SK-N-SH (cell line): Measurements from ENCODE around the gene BCAR1.

ENCODE experiments used
- CHD2 ChIP-seq: fragments of 150-350 bp; IDR thresholded peaks from 2 replicates; pipeline ENCODE4 v1.6.1; 2018; ENCODE audit warnings: low read length; ENCODE audit not compliant: partially characterized antibody
- GABPA ChIP-seq: IDR thresholded peaks from 2 replicates; pipeline ENCODE4 v1.4.0; 2012; ENCODE audit warnings: low read depth, mild to moderate bottlenecking
- MEF2A ChIP-seq: IDR thresholded peaks from 2 replicates; pipeline ENCODE4 v1.4.0; 2012; ENCODE audit warnings: low read depth, borderline replicate concordance
- MXI1 ChIP-seq: IDR thresholded peaks from 2 replicates; pipeline ENCODE4 v1.6.1; 2012; ENCODE audit warnings: mild to moderate bottlenecking, low read depth, low read length, improper control_type of control experiment
- RAD21 ChIP-seq: IDR thresholded peaks from 2 replicates; pipeline ENCODE4 v1.6.1; 2012; ENCODE audit warnings: mild to moderate bottlenecking, low read length
- TCF12 ChIP-seq: IDR thresholded peaks from 2 replicates; pipeline ENCODE4 v1.4.0; 2012
- TEAD4 ChIP-seq: IDR thresholded peaks from 2 replicates; pipeline ENCODE4 v1.4.0; 2012; ENCODE audit warnings: mild to moderate bottlenecking, borderline replicate concordance; ENCODE audit not compliant: insufficient read depth
- TF ChIP-seq, protein P1 (sequence below): fragments of 200-600 bp; sonication (generic); IDR thresholded peaks from 2 replicates; pipeline ENCODE4 v1.6.1; 2017; ENCODE audit warnings: antibody characterized with exemption, mild to moderate bottlenecking, moderate library complexity
- TF ChIP-seq, protein P2 (sequence below): IDR thresholded peaks from 2 replicates; pipeline ENCODE4 v1.4.0; 2012; ENCODE audit warnings: low read depth

DNA sequence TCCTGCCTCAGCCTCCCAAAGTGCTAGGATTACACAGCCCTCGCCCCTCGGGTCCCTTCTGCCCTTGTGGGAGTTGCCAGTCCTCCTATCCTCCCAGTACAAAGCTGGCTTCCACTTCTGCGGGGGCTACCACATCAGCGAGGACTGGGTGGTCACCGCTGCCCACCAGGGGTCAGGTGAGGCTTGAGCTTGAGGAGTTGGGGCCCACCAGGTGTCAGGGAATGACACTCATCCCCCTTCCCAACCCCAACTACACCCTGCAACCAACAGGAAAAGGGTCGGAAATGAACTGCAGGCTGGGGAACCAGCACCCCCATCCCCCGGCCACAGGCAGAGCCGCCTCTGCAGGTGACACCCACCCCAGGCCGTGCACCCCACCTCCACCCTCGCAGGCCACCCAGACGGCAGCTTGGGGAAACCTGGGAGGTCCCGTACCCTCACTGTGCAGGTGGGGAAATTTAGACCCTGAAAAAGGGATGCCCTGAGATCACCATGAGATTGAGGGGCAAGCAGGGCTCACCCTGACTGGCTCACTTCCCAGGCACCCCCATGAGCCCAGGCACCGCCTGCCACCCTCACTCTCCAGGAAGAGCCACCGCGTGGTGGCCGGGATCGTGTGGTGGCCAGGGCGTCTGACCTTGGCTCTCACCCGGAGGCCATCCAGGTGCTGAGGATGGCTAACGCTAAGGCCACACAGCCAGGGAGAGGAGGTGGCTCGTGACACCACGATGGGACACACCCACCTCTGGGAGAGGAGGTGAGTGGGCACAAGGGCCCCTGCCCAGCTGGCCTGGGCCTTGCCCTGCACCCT, 24.7 kb downstream of the BCAR1 start:
- TF ChIP-seq, protein P1, sequence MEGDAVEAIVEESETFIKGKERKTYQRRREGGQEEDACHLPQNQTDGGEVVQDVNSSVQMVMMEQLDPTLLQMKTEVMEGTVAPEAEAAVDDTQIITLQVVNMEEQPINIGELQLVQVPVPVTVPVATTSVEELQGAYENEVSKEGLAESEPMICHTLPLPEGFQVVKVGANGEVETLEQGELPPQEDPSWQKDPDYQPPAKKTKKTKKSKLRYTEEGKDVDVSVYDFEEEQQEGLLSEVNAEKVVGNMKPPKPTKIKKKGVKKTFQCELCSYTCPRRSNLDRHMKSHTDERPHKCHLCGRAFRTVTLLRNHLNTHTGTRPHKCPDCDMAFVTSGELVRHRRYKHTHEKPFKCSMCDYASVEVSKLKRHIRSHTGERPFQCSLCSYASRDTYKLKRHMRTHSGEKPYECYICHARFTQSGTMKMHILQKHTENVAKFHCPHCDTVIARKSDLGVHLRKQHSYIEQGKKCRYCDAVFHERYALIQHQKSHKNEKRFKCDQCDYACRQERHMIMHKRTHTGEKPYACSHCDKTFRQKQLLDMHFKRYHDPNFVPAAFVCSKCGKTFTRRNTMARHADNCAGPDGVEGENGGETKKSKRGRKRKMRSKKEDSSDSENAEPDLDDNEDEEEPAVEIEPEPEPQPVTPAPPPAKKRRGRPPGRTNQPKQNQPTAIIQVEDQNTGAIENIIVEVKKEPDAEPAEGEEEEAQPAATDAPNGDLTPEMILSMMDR = 0 out of 2 replicates have a peak, but pooled peaks have one; percentile 7
- no peak for TF ChIP-seq TCF12
- no peak for TF ChIP-seq MXI1
- TF ChIP-seq, protein P2, sequence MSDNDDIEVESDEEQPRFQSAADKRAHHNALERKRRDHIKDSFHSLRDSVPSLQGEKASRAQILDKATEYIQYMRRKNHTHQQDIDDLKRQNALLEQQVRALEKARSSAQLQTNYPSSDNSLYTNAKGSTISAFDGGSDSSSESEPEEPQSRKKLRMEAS = no peak
- no peak for TF ChIP-seq GABPA
- no peak for TF ChIP-seq TEAD4
- TF ChIP-seq MEF2A = no peak
- no peak for TF ChIP-seq CHD2
- TF ChIP-seq RAD21 = no peak
